PC-9 (cell line): Measurements from ENCODE around the gene RNF151. TPM values are rescaled to one million over a fixed set of nuclear protein-coding genes. Genes with fewer than 3 reads are reported as not detected.
"Not testable (repeated sequence)": the region's sequence is repeated elsewhere in the genome, so short reads cannot be mapped to it uniquely, and the experiment has no call there.

ENCODE experiments used
- BruUV-seq: library from RNA; stranded (reverse); fragments of 400-500 nt; replicated peaks from 2 replicates; lab custom pipeline; 2021; lab: Mats Ljungman, UMichigan
- CTCF ChIA-PET: fragments of 300-600 bp; sonication (Branson Sonifier 250); formaldehyde crosslinking; loops from one replicate; lab custom pipeline; 2022; ENCODE audit warnings: antibody characterized with exemption; lab: Charles Lee
- POLR2A ChIA-PET: fragments of 300-600 bp; sonication (Branson Sonifier 250); formaldehyde crosslinking; loops from one replicate; lab custom pipeline; 2022; ENCODE audit warnings: antibody characterized with exemption; ENCODE audit not compliant: unreplicated experiment; lab: Charles Lee
- DNase-seq, 2 experiments: peaks; one replicate each; pipeline versions ENCODE4 v3.0.0 to v3.0.0-alpha.2; 2015 to 2022; ENCODE audit warnings: mixed read lengths in 1 of 2
- H2AFZ ChIP-seq: fragments of 200-600 bp; sonication (generic); 2 replicates; pipeline ENCODE4 v1.8.1; 2017; ENCODE audit warnings: antibody characterized with exemption
- H3F3A ChIP-seq: fragments of 200-600 bp; sonication (generic); 2 replicates; pipeline ENCODE4 v1.8.1; 2017; ENCODE audit warnings: antibody characterized with exemption, mild to moderate bottlenecking, low read depth; ENCODE audit not compliant: insufficient read depth
- H3K27ac ChIP-seq: fragments of 200-600 bp; sonication (generic); 2 replicates; pipeline ENCODE4 v1.6.1; 2016; ENCODE audit warnings: mixed run types
- H3K27me3 ChIP-seq: fragments of 200-600 bp; sonication (generic); 2 replicates; pipeline ENCODE4 v1.6.1; 2016; ENCODE audit warnings: low read depth, mixed run types; ENCODE audit not compliant: insufficient read depth
- H3K36me3 ChIP-seq: fragments of 200-600 bp; sonication (generic); 2 replicates; pipeline ENCODE4 v1.6.1; 2016; ENCODE audit warnings: low read depth, mixed run types
- H3K4me1 ChIP-seq: fragments of 200-600 bp; sonication (generic); replicated peaks from 2 replicates; pipeline ENCODE4 v1.6.1; 2016; ENCODE audit warnings: mixed run types; ENCODE audit not compliant: insufficient read depth
- H3K4me2 ChIP-seq: fragments of 200-600 bp; sonication (generic); 2 replicates; pipeline ENCODE4 v1.6.1; 2017; ENCODE audit warnings: mixed run types
- H3K4me3 ChIP-seq: fragments of 200-600 bp; sonication (generic); 2 replicates; pipeline ENCODE4 v1.6.1; 2016; ENCODE audit warnings: mixed run types
- H3K79me2 ChIP-seq: fragments of 200-600 bp; sonication (generic); 2 replicates; pipeline ENCODE4 v1.6.1; 2017; ENCODE audit warnings: low read depth, mixed run types
- H3K9me2 ChIP-seq: fragments of 200-600 bp; sonication (generic); 2 replicates; pipeline ENCODE4 v1.8.1; 2017; ENCODE audit warnings: mild to moderate bottlenecking; ENCODE audit not compliant: insufficient read depth
- H3K9me3 ChIP-seq: fragments of 200-600 bp; sonication (generic); 2 replicates; pipeline ENCODE4 v1.8.1; 2016; ENCODE audit warnings: low read depth; ENCODE audit not compliant: insufficient read depth
- H4K20me1 ChIP-seq: fragments of 200-600 bp; sonication (generic); 2 replicates; pipeline ENCODE4 v1.8.1; 2017; ENCODE audit not compliant: insufficient read depth
- EZH2 ChIP-seq: fragments of 200-600 bp; sonication (generic); IDR thresholded peaks from 2 replicates; pipeline ENCODE4 v1.8.0; 2017; ENCODE audit warnings: antibody characterized with exemption, low read depth
- intact Hi-C: fragments of 100-400 bp; cut with micrococcal nuclease; formaldehyde crosslinking; loops from one replicate; pipeline ENCODE4 v1.10.0; 2022; ENCODE audit not compliant: unreplicated experiment
- total RNA-seq: library from RNA; stranded (reverse); gene quantifications from 2 replicates; pipeline ENCODE4 v1.2.3, GENCODE V29; 2021
- TF ChIP-seq, protein P1 (sequence below): fragments of 200-600 bp; sonication (generic); conservative IDR thresholded peaks from 2 replicates; pipeline ENCODE4 v1.6.1; 2017; ENCODE audit warnings: mixed run types, antibody characterized with exemption, mild to moderate bottlenecking, moderate library complexity

RNF151 gene
- total RNA-seq, 1 experiment from 2014 or later: not detected

DNA sequence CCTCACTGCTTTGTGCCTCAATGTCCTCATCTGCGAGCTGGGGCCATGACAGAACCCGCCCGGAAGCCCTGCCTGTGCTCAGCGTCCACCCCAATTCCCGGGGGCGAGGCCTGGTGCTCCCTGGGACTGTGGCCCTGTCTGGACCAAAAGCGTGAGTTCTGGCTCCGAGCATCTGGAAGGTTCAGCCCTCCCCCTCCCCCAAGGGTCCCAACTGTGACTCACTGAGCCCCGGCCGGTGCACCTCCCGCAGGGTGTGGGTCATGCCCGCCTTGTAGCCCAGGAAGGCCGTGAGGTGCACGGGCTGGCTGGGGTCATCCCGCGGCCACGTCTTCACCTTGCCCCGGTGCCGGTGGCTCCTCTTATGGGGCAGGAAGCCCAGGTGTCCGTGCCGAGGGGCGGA is 12.9 kb upstream of the RNF151 start:
- Histone ChIP-seq H3K4me1 (peaks cover under 1% of the 10 kb centered on the region; the same call in 1 of the 2 replicates), H3F3A (no peaks in the 10 kb centered on the region; the same call in 1 of the 2 replicates), H3K27me3 (no peaks in the 10 kb centered on the region), H3K79me2 (no peaks in the 10 kb centered on the region), H4K20me1 (no peaks in the 10 kb centered on the region), H3K9me2 (no peaks in the 10 kb centered on the region), H3K27ac (no peak overlapping the region), H3K4me2 (no peak overlapping the region), H2AFZ (no peak overlapping the region), H3K4me3 (no peak overlapping the region), H3K9me3 (no peaks in the 10 kb centered on the region), H3K36me3 (no peaks in the 10 kb centered on the region)
- no peak for DNase-seq
- TF ChIP-seq EZH2: no peak
- TF ChIP-seq, protein P1, sequence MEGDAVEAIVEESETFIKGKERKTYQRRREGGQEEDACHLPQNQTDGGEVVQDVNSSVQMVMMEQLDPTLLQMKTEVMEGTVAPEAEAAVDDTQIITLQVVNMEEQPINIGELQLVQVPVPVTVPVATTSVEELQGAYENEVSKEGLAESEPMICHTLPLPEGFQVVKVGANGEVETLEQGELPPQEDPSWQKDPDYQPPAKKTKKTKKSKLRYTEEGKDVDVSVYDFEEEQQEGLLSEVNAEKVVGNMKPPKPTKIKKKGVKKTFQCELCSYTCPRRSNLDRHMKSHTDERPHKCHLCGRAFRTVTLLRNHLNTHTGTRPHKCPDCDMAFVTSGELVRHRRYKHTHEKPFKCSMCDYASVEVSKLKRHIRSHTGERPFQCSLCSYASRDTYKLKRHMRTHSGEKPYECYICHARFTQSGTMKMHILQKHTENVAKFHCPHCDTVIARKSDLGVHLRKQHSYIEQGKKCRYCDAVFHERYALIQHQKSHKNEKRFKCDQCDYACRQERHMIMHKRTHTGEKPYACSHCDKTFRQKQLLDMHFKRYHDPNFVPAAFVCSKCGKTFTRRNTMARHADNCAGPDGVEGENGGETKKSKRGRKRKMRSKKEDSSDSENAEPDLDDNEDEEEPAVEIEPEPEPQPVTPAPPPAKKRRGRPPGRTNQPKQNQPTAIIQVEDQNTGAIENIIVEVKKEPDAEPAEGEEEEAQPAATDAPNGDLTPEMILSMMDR: no peak
- ChIA-PET POLR2A (interaction anchor here (0.5 kb wide), 1 partner anchor 774 kb away, joined by 11 read pairs; no protein-coding TSS in a partner anchor), CTCF (no interaction called here)
- intact Hi-C loops: no loop called here
- no TSS peak for BruUV-seq

- H3K36me3 ChIP-seq, H2AFZ ChIP-seq, H3K4me2 ChIP-seq, H3K9me2 ChIP-seq, BruUV-seq, CTCF ChIA-PET, H3K27me3 ChIP-seq, H3K4me3 ChIP-seq, H3K9me3 ChIP-seq, H3K27ac ChIP-seq, DNase-seq: not testable (repeated sequence)
- Histone ChIP-seq H3K4me1 (peaks cover 12% of the 10 kb centered on the region), H4K20me1 (peaks cover 22% of the 10 kb centered on the region), H3F3A (peaks cover 27% of the 10 kb centered on the region), H3K79me2 (peaks cover 29% of the 10 kb centered on the region)
- POLR2A ChIA-PET: interaction anchor here (0.5 kb wide), 1 partner anchor 65 kb away, joined by 3 read pairs; no protein-coding TSS in a partner anchor
- intact Hi-C loops: loop anchor here (2.0 kb wide), 1 partner anchor 15 kb away; the partner anchor contains the start of gene MSRB1
These were observed 9.1 kb upstream of the RNF151 start for GRCh38 chr16:1957434-1958142.

- POLR2A ChIA-PET, H3K4me2 ChIP-seq, CTCF ChIA-PET, H3K4me3 ChIP-seq, H3K9me2 ChIP-seq, BruUV-seq, H3K27ac ChIP-seq, H2AFZ ChIP-seq, DNase-seq, H3K9me3 ChIP-seq, H3K27me3 ChIP-seq: not testable (repeated sequence)
- intact Hi-C loops: loop anchor here (2.0 kb wide), 1 partner anchor 15 kb away; the partner anchor contains the start of gene MSRB1
- Histone ChIP-seq H3K4me1 (peaks cover 12% of the 10 kb centered on the region), H3F3A (peaks cover 33% of the 10 kb centered on the region), H3K79me2 (peaks cover 35% of the 10 kb centered on the region), H4K20me1 (peaks cover 27% of the 10 kb centered on the region), H3K36me3 (peaks cover 11% of the 10 kb centered on the region)
These were observed 8.5 kb upstream of the RNF151 start for GRCh38 chr16:1958143-1958491.

DNA sequence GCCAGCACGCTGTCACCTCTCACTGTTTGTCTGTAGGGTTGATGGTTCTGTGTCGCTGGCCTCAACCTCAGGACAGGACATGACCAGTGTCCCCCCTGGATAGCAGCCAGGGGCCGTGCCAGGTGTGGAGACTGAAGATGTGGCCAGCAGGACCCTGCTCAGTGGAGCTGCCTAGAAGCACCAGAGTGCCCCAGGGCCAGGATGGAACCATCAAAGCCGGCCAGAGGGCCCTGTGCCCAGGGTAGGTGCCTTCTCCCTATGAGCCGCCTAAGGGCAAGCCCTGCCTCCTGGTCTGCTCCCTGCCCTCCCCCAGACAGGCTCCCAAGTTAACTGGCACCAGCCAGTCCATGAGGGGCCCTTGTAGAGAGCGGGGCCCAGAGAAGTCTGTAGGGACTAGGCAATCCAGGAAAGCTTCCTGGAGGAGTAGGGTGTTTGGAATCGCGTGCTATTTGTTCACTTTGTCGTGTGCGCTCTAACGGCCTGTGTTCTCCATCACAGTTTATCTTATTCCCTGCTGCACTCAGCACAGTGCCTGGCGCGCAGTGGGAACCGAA is 7.9 kb upstream of the RNF151 start:
- H3K36me3 ChIP-seq: peaks cover 18% of the 10 kb centered on the region
- ChIA-PET CTCF (no interaction called here), POLR2A (no interaction called here)
- no peak for DNase-seq
- intact Hi-C loops: loop anchor here (2.0 kb wide), 1 partner anchor 16 kb away; the partner anchor contains the start of gene MSRB1
- H3K9me2 ChIP-seq: no peaks in the 10 kb centered on the region
- H3K27ac ChIP-seq: no peak overlapping the region
- no peak overlapping the region; the same call in 1 of the 2 replicates for H2AFZ ChIP-seq
- no TSS peak for BruUV-seq
- H3F3A ChIP-seq: peaks cover 39% of the 10 kb centered on the region
- TF ChIP-seq, protein P1: no peak
- no peak for TF ChIP-seq EZH2
- peaks cover 42% of the 10 kb centered on the region for H3K79me2 ChIP-seq
- H3K9me3 ChIP-seq: no peaks in the 10 kb centered on the region
- peaks cover 12% of the 10 kb centered on the region for H3K4me1 ChIP-seq
- H3K4me2 ChIP-seq: peak overlapping the region; percentile 92
- no peaks in the 10 kb centered on the region for H3K27me3 ChIP-seq
- peaks cover 34% of the 10 kb centered on the region for H4K20me1 ChIP-seq
- peak overlapping the region; percentile 95; the same call in 1 of the 2 replicates for H3K4me3 ChIP-seq
